Measurements from ENCODE around the gene GDI2.
"Not testable (repeated sequence)": the region's sequence is repeated elsewhere in the genome, so short reads cannot be mapped to it uniquely, and the experiment has no call there.

The GDI2 gene

GRCh38 chr10:5813341-5814109, at the start of gene GDI2:
GDI2 (minus strand) TSS chr10:5813434; CDS start chr10:5813258, 176 bp downstream.
- no peak for TF ChIP-seq CTCF (IDR thresholded peaks at IDR 0.05; ENCODE audit: low read depth, low read length)
- H3K4me3 ChIP-seq (ENCODE audit: low read depth, low read length), result peak within 1 kb of the TSS; percentile 76

- H3K4me3 ChIP-seq (ENCODE audit: low read depth, low read length), result no peak overlapping the region
- TF ChIP-seq CTCF (IDR thresholded peaks at IDR 0.05; ENCODE audit: low read depth, low read length), result no peak
These were observed 49.2 kb upstream of the GDI2 start for GRCh38 chr10:5862360-5862961.

- TF ChIP-seq CTCF (IDR thresholded peaks at IDR 0.05; ENCODE audit: low read depth, low read length), result no peak
- H3K4me3 ChIP-seq (ENCODE audit: low read depth, low read length), result no peak overlapping the region
These were observed 46.8 kb upstream of the GDI2 start for GRCh38 chr10:5860066-5860465.

- no peak for TF ChIP-seq CTCF (IDR thresholded peaks at IDR 0.05; ENCODE audit: low read depth, low read length)
- no peak overlapping the region for H3K4me3 ChIP-seq (ENCODE audit: low read depth, low read length)
These were observed 45.6 kb upstream of the GDI2 start for GRCh38 chr10:5858811-5859210.

- H3K4me3 ChIP-seq (ENCODE audit: low read depth, low read length), result no peak overlapping the region
- no peak for TF ChIP-seq CTCF (IDR thresholded peaks at IDR 0.05; ENCODE audit: low read depth, low read length)
These were observed 43.4 kb upstream of the GDI2 start for GRCh38 chr10:5856701-5857004.

- H3K4me3 ChIP-seq (ENCODE audit: low read depth, low read length), result no peak overlapping the region
- TF ChIP-seq CTCF (IDR thresholded peaks at IDR 0.05; ENCODE audit: low read depth, low read length), result no peak
These were observed 42.9 kb upstream of the GDI2 start for GRCh38 chr10:5855979-5856700.

GRCh38 chr10:5854131-5854475, 40.9 kb upstream of the GDI2 start:
- no peak for TF ChIP-seq CTCF (IDR thresholded peaks at IDR 0.05; ENCODE audit: low read depth, low read length)
- H3K4me3 ChIP-seq (ENCODE audit: low read depth, low read length), result no peak overlapping the region

GRCh38 chr10:5846667-5847066, 33.4 kb upstream of the GDI2 start:
- not testable (repeated sequence) for H3K4me3 ChIP-seq (ENCODE audit: low read depth, low read length)

All from WI38 (cell line).